ENCODE results near the gene SOX15.

DNA sequence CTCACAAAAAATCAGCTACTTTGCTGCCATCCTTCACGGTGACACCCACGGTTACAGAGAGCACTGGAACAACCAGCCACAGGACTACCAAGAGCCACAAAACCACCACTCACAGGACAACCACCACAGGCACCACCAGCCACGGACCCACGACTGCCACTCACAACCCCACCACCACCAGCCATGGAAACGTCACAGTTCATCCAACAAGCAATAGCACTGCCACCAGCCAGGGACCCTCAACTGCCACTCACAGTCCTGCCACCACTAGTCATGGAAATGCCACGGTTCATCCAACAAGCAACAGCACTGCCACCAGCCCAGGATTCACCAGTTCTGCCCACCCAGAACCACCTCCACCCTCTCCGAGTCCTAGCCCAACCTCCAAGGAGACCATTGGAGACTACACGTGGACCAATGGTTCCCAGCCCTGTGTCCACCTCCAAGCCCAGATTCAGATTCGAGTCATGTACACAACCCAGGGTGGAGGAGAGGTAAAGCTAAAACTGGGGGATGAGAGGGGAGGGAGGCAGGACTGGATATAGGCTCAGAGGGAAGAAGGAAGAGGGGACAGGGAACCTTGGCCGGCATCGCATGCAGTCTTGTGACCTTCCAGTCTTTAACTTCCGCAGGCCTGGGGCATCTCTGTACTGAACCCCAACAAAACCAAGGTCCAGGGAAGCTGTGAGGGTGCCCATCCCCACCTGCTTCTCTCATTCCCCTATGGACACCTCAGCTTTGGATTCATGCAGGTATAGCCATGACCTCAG lies 9.9 kb downstream of the SOX15 start:
- no peak for TF ChIP-seq CTCF (IDR thresholded peaks at IDR 0.05)
- no peak for TF ChIP-seq POLR2A (IDR thresholded peaks at IDR 0.05)

Data from body of pancreas (tissue), 4 donors.